Psoas muscle (tissue), 8 donors: Measurements from ENCODE around the gene ITGB8. TPM values are rescaled to one million over a fixed set of nuclear protein-coding genes. Genes with fewer than 3 reads are reported as not detected.
A peak's percentile ranks its signal among the peaks of the same experiment; 100 is the strongest.

Source experiments
- ATAC-seq, 4 donors: fragments of 200-7000 bp; cut with Tn5 transposase; one replicate each; pipeline ENCODE4 v1.9.1; 2020; ENCODE audit warnings: moderate library complexity in 3 of 4, mild to moderate bottlenecking in 2 of 4
- DNase-seq, 2 donors: peaks; one replicate each; pipeline ENCODE4 v3.0.0-alpha.2; 2020
- H3K27ac ChIP-seq: fragments of 200-600 bp; one replicate; pipeline ENCODE4 v1.8.0; 2022
- H3K27me3 ChIP-seq, 3 donors: fragments of 200-600 bp in 1 of 3; one replicate each; pipeline versions ENCODE4 v1.6.1 to v1.8.0; 2013 to 2022; ENCODE audit warnings: low read length in 2 of 3, mild to moderate bottlenecking in 2 of 3, moderate library complexity in 1 of 3; ENCODE audit not compliant: insufficient read depth in 3 of 3
- H3K36me3 ChIP-seq, 2 donors: fragments of 200-600 bp in 1 of 2; one replicate each; pipeline versions ENCODE4 v1.6.1 to v1.8.0; 2013 to 2022; ENCODE audit warnings: low read depth in 1 of 2, mild to moderate bottlenecking in 1 of 2, moderate library complexity in 1 of 2; ENCODE audit not compliant: insufficient read depth in 1 of 2
- H3K4me1 ChIP-seq: fragments of 200-600 bp; one replicate; pipeline ENCODE4 v1.8.0; 2022
- H3K4me3 ChIP-seq: fragments of 200-600 bp; one replicate; pipeline ENCODE4 v1.8.0; 2022; ENCODE audit warnings: mild to moderate bottlenecking
- H3K9me3 ChIP-seq: fragments of 200-600 bp; one replicate; pipeline ENCODE4 v1.8.0; 2022
- WGBS, 3 donors: extraction: QIAGEN DNeasy Blood & Tissue Kit; methylation state at CpG; one replicate each; pipeline versions ENCODE4 v1.1.6 to v1.1.7; 2013; 5-methylcytosine and 5-hydroxymethylcytosine counted together
- intact Hi-C, 2 donors: fragments of 100-400 bp; cut with DNase I; formaldehyde crosslinking; loops; one replicate each; pipeline versions ENCODE4 v1.11.0 to v1.14.2; 2022
- polyA plus RNA-seq, 3 donors: library from polyadenylated mRNA; stranded (reverse); fragments of 200-250 nt; gene quantifications; one replicate each; pipeline ENCODE4 v1.2.3, GENCODE V29; 2013
- total RNA-seq, 4 donors: library from RNA; stranded (reverse); fragmentation: NEBNext Ultra II Directional in 2 of 4; extraction: Animal tissue kit (Norgen Biotek cat#: 25700) in 2 of 4; gene quantifications; one replicate each; pipeline versions ENCODE4 v1.2.1 to v1.2.4, GENCODE V29; 2021 to 2023
- TF ChIP-seq, protein P1 (sequence below): fragments of 200-600 bp; IDR thresholded peaks from one replicate; pipeline ENCODE4 v1.8.0; 2022; ENCODE audit warnings: antibody characterized with exemption
- donor health status: healthy with polysubstance abuse.
- donor health status: DM: no; HTN: no; CAD: no; lungs with moderate emphysema.
- donor health status: Bipolar disorder and iron deficiency.
- donor health status: healthy.
- donor health status: DM: yes; HTN: yes; CAD: no.
- donor health status: DM: no; HTN: no; CAD: no.
- donor health status: DM: no; HTN: no; CAD: no.
- donor health status: DM: yes; HTN: yes; CAD: no.

Gene ITGB8
- total and polyA plus RNA-seq, 7 donors = 0.04 to 0.60 (median 0.12) TPM

DNA sequence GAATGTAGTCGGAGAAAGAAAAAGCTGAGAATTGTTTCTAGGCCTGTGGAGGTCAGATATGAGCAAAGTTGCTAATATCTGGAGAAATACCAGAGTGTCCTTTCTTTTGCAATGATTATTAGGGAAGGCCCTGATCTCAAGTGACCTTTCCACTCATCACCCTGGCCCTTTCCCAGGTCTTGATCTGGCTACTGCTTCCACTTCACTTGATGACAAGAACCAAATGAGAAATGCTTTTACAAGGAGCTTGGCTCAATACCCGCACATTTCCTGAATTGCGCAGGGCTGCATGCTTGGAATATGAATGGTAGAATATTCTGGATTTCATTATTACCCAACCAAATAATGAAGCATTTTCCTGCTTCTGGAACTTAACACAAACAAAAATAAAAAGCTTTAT lies 104.6 kb downstream of the ITGB8 start:
- TF ChIP-seq, protein P1, sequence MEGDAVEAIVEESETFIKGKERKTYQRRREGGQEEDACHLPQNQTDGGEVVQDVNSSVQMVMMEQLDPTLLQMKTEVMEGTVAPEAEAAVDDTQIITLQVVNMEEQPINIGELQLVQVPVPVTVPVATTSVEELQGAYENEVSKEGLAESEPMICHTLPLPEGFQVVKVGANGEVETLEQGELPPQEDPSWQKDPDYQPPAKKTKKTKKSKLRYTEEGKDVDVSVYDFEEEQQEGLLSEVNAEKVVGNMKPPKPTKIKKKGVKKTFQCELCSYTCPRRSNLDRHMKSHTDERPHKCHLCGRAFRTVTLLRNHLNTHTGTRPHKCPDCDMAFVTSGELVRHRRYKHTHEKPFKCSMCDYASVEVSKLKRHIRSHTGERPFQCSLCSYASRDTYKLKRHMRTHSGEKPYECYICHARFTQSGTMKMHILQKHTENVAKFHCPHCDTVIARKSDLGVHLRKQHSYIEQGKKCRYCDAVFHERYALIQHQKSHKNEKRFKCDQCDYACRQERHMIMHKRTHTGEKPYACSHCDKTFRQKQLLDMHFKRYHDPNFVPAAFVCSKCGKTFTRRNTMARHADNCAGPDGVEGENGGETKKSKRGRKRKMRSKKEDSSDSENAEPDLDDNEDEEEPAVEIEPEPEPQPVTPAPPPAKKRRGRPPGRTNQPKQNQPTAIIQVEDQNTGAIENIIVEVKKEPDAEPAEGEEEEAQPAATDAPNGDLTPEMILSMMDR = no peak
- no peak overlapping the region for H3K27ac ChIP-seq
- DNase-seq (peak; percentile 64 to 70), ATAC-seq (peak in 3 of 4 donors; percentile 21 to 63 (median 27))
- no peaks in the 10 kb centered on the region for H3K36me3 ChIP-seq
- H3K9me3 ChIP-seq = no peaks in the 10 kb centered on the region
- no peaks in the 10 kb centered on the region for H3K4me1 ChIP-seq
- intact Hi-C loops = no loop called here
- no peaks in the 10 kb centered on the region for H3K27me3 ChIP-seq
- WGBS, 3 donors = 45 to 69% (median 56%) methylated on average over 3 of the region's 3 CpGs
- no peak overlapping the region for H3K4me3 ChIP-seq

DNA sequence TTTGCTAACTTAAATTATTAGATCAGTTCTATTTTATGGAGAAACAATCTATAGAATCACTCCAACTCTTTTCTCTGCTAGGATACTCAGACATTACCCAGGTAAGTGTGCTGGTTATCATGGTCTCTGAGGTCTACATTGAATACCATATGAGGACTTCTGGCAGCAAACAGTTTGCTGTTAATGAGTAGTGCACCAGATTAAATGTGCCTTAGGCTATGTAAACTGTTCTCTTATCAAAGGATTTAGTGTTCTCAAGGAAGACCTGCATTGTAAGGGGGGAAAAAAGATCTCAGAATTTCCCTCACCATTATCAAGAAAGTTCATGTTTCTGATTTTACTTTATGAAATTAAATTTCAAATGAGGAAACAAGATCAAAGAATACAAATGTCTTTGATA lies 107.5 kb downstream of the ITGB8 start:
- H3K4me3 ChIP-seq = no peak overlapping the region
- no peaks in the 10 kb centered on the region for H3K27me3 ChIP-seq
- DNase-seq (no peak), ATAC-seq (no peak)
- no peak overlapping the region for H3K27ac ChIP-seq
- no peaks in the 10 kb centered on the region for H3K4me1 ChIP-seq
- no peaks in the 10 kb centered on the region for H3K36me3 ChIP-seq
- TF ChIP-seq, protein P1 = no peak
- H3K9me3 ChIP-seq = no peaks in the 10 kb centered on the region
- intact Hi-C loops = no loop called here

DNA sequence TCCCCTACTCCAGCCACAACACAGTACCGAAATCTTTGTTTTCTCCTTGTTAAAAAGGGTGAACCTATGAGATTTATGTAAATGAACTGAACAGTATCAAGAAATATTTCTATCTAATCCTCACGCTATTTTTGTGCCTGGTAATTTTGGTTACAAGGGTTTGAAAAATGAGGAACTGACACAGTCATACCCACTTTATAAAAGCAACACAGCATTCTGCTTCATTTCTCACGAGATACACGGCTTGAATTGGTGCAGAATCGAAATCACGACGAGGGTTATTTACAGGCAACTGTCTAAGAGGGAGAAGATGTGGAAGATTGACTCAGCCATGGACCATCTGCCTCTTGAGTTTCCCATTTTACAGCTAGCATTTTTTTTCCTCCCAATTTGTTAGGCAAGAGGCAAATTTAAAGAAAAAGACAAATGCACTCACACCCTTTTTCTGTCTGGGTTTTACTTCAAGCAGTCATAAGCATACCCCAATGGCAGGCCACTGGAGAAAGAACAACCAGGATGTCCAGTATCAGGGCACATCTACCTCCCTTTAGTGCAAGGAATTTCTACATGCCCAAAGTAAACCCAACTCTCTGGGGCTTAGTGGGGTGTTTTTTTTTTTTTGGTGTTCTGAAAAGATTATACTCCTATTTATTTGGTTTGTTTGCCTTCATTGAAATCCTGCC lies 108.1 kb downstream of the ITGB8 start:
- Histone ChIP-seq H3K9me3 (no peaks in the 10 kb centered on the region), H3K36me3 (no peaks in the 10 kb centered on the region), H3K27ac (no peak overlapping the region), H3K4me1 (no peaks in the 10 kb centered on the region), H3K27me3 (no peaks in the 10 kb centered on the region), H3K4me3 (no peak overlapping the region)
- WGBS, 3 donors = 78 to 86% (median 84%) methylated on average over 7 of the region's 7 CpGs
- TF ChIP-seq, protein P1 = no peak
- intact Hi-C loops = no loop called here
- ATAC-seq (no peak), DNase-seq (no peak)

DNA sequence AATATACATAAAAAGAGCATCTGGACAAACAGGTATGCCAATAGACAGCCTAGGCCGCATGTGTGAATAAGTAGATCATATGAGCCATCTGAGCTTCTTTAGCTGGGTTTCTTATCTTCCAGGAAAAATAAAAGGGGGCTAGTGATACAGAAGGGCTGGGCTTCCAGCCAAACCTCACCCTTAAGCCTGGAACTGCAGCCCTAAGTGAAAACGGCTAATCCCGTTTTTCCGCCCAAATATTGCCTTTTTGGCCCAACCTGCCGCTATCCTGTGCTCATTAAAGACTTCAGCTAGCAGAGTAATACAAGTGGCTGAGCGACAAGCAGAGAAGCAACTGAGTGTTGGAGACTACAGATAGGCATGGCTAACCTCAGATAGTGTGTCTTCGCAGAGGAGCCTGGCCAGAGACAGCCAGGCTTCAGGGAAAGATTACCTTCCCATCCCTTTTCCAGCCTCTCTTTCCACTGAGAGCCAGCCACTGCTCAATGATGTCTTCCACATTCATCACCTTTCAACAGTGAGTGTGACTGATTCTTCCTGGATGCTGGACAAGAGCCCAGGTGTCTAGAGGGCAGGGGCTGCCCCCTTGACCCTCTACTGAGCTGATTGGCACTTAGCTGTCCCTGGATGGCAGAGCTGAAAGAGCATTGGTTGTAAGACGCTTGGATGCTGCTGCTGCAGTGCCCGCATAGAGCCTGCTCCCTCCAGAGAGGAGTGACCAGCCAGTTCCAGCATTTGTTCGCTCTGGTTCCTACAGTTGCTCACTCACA lies 108.9 kb downstream of the ITGB8 start:
- no peak overlapping the region for H3K27ac ChIP-seq
- 72 to 77% (median 77%) methylated on average over 10 of the region's 10 CpGs for WGBS, 3 donors
- H3K4me3 ChIP-seq = no peak overlapping the region
- ATAC-seq = no peak
- H3K4me1 ChIP-seq = no peaks in the 10 kb centered on the region
- DNase-seq = no peak
- H3K27me3 ChIP-seq = no peaks in the 10 kb centered on the region
- intact Hi-C loops = no loop called here
- H3K36me3 ChIP-seq = no peaks in the 10 kb centered on the region
- TF ChIP-seq, protein P1 = no peak
- peaks cover 2% of the 10 kb centered on the region for H3K9me3 ChIP-seq
